ENCODE measurements around the gene PDGFD. TPM values are rescaled to one million over a fixed set of nuclear protein-coding genes. Genes with fewer than 3 reads are reported as not detected.

Gene PDGFD
- total and polyA plus RNA-seq, 8 donors = 2.1 to 7.7 (median 5.2) TPM

- Histone ChIP-seq H3K4me3 (no peak overlapping the region), H3K36me3 (no peaks in the 10 kb centered on the region), H3K27me3 (no peaks in the 10 kb centered on the region), H3K9me3 (no peaks in the 10 kb centered on the region), H3K4me1 (no peaks in the 10 kb centered on the region), H3K27ac (no peak overlapping the region)
- ATAC-seq (no peak), DNase-seq (no peak)
- intact Hi-C loops (cut with DNase I) = no loop called here
- no peak for TF ChIP-seq CTCF (IDR thresholded peaks at IDR 0.05)
Observed at GRCh38 chr11:103963648-103964047, 200.3 kb downstream of the PDGFD start.

GRCh38 chr11:103961010-103961409 lies 202.9 kb downstream of the PDGFD start:
- no peak for TF ChIP-seq CTCF (IDR thresholded peaks at IDR 0.05)
- H3K9me3 ChIP-seq = no peaks in the 10 kb centered on the region
- no peak overlapping the region for H3K27ac ChIP-seq
- intact Hi-C loops (cut with DNase I) = no loop called here
- ATAC-seq (no peak), DNase-seq (no peak)
- H3K27me3 ChIP-seq = no peaks in the 10 kb centered on the region
- no peaks in the 10 kb centered on the region for H3K36me3 ChIP-seq
- no peak overlapping the region for H3K4me3 ChIP-seq
- H3K4me1 ChIP-seq = no peaks in the 10 kb centered on the region

- intact Hi-C loops (cut with DNase I) = no loop called here
- Histone ChIP-seq H3K36me3 (no peaks in the 10 kb centered on the region), H3K4me3 (no peak overlapping the region), H3K4me1 (no peaks in the 10 kb centered on the region), H3K27ac (no peak overlapping the region), H3K27me3 (no peaks in the 10 kb centered on the region), H3K9me3 (no peaks in the 10 kb centered on the region)
- DNase-seq (no peak), ATAC-seq (no peak)
- no peak for TF ChIP-seq CTCF (IDR thresholded peaks at IDR 0.05)
Observed at GRCh38 chr11:103960108-103960507, 203.8 kb downstream of the PDGFD start.

- H3K4me1 ChIP-seq = no peaks in the 10 kb centered on the region
- H3K4me3 ChIP-seq = no peak overlapping the region
- no peaks in the 10 kb centered on the region for H3K36me3 ChIP-seq
- no peak for DNase-seq
- intact Hi-C loops (cut with DNase I) = no loop called here
- H3K27me3 ChIP-seq = no peaks in the 10 kb centered on the region
- TF ChIP-seq CTCF (IDR thresholded peaks at IDR 0.05) = no peak
- no peaks in the 10 kb centered on the region for H3K9me3 ChIP-seq
- no peak overlapping the region for H3K27ac ChIP-seq
- no peak for ATAC-seq
Observed at GRCh38 chr11:103959279-103959942, 204.5 kb downstream of the PDGFD start.

GRCh38 chr11:103958475-103959215 lies 205.3 kb downstream of the PDGFD start:
- no peak for DNase-seq
- H3K27ac ChIP-seq = no peak overlapping the region

More at GRCh38 chr11:103958475-103959215, 205.3 kb downstream of the PDGFD start:
- H3K27me3 ChIP-seq = no peaks in the 10 kb centered on the region
- ATAC-seq = no peak
- no peak overlapping the region for H3K4me3 ChIP-seq
- TF ChIP-seq CTCF (IDR thresholded peaks at IDR 0.05) = no peak
- intact Hi-C loops (cut with DNase I) = no loop called here
- H3K36me3 ChIP-seq = no peaks in the 10 kb centered on the region
- no peaks in the 10 kb centered on the region for H3K9me3 ChIP-seq
- no peaks in the 10 kb centered on the region for H3K4me1 ChIP-seq
